DND-41 (cell line): ENCODE data around the gene NFKB1.
A peak's percentile ranks its signal among the peaks of the same experiment; 100 is the strongest.

Source experiments
- ATAC-seq: fragments of 200-7000 bp; cut with Tn5 transposase; 3 replicates; pipeline ENCODE4 v1.9.1; 2021; ENCODE audit warnings: low read depth; ENCODE audit not compliant: insufficient read depth
- DNase-seq: peaks from one replicate; pipeline ENCODE4 v3.0.0-alpha.2; 2020
- H2AFZ ChIP-seq: 2 replicates; pipeline ENCODE4 v1.6.0; 2012; ENCODE audit warnings: low read depth, low read length
- H3K27ac ChIP-seq: 2 replicates; pipeline ENCODE4 v1.5.1; 2012; ENCODE audit warnings: low read length, inconsistent platforms
- H3K27me3 ChIP-seq: fragments of 200-600 bp; sonication (generic); 2 replicates; pipeline ENCODE4 v1.6.0; 2012; ENCODE audit warnings: low read length, mild to moderate bottlenecking, inconsistent platforms; ENCODE audit not compliant: insufficient read depth, poor library complexity
- H3K36me3 ChIP-seq: 2 replicates; pipeline ENCODE4 v1.5.1; 2012; ENCODE audit warnings: low read length, inconsistent platforms; ENCODE audit not compliant: insufficient read depth
- H3K4me1 ChIP-seq: 2 replicates; pipeline ENCODE4 v1.5.1; 2012; ENCODE audit warnings: mild to moderate bottlenecking, low read length; ENCODE audit not compliant: insufficient read depth
- H3K4me2 ChIP-seq: 2 replicates; pipeline ENCODE4 v1.6.0; 2012; ENCODE audit warnings: mild to moderate bottlenecking, moderate library complexity, low read length, inconsistent platforms; ENCODE audit not compliant: insufficient read depth
- H3K4me3 ChIP-seq, 2 experiments: fragments of 200-600 bp in 1 of 2; shearing (Covaris generic) in 1 of 2; 2 replicates each; pipeline ENCODE4 v1.5.1; 2012 to 2016; ENCODE audit warnings: inconsistent platforms in 2 of 2, low read length in 2 of 2, mild to moderate bottlenecking in 2 of 2, low read depth in 1 of 2, moderate library complexity in 1 of 2
- H3K79me2 ChIP-seq: 2 replicates; pipeline ENCODE4 v1.6.0; 2012; ENCODE audit warnings: low read length, inconsistent platforms; ENCODE audit not compliant: insufficient read depth
- H3K9ac ChIP-seq: 2 replicates; pipeline ENCODE4 v1.6.0; 2012; ENCODE audit warnings: low read depth, mild to moderate bottlenecking, inconsistent platforms, low read length, moderate library complexity
- H3K9me3 ChIP-seq: 2 replicates; pipeline ENCODE4 v1.5.1; 2012; ENCODE audit warnings: low read length, moderate library complexity, mild to moderate bottlenecking, inconsistent platforms; ENCODE audit not compliant: insufficient read depth, severe bottlenecking
- H4K20me1 ChIP-seq: 2 replicates; pipeline ENCODE4 v1.6.0; 2012; ENCODE audit warnings: low read length; ENCODE audit not compliant: insufficient read depth
- CTCF ChIP-seq: IDR thresholded peaks from 2 replicates; pipeline ENCODE4 v1.5.1; 2012; ENCODE audit warnings: borderline replicate concordance, low read length, moderate library complexity, mild to moderate bottlenecking; ENCODE audit not compliant: poor library complexity, severe bottlenecking; ENCODE audit errors: extremely low read depth
- EZH2 ChIP-seq: IDR thresholded peaks from 3 replicates; pipeline ENCODE4 v1.6.1; 2012; ENCODE audit warnings: borderline replicate concordance, low read depth, mild to moderate bottlenecking, moderate library complexity, low read length, inconsistent platforms; ENCODE audit not compliant: severe bottlenecking

NFKB1 gene

GRCh38 chr4:102610476-102610875, 109.3 kb downstream of the NFKB1 start:
- no peaks in the 10 kb centered on the region for H3K79me2 ChIP-seq
- DNase-seq (no peak), ATAC-seq (no peak)
- H3K4me2 ChIP-seq = no peak overlapping the region
- H3K36me3 ChIP-seq = peaks cover 81% of the 10 kb centered on the region
- TF ChIP-seq EZH2 = no peak
- TF ChIP-seq CTCF = no peak
- H3K9me3 ChIP-seq = no peaks in the 10 kb centered on the region
- H3K27ac ChIP-seq = no peak overlapping the region
- no peaks in the 10 kb centered on the region for H3K27me3 ChIP-seq
- H4K20me1 ChIP-seq = no peaks in the 10 kb centered on the region
- no peak overlapping the region for H3K9ac ChIP-seq
- no peaks in the 10 kb centered on the region for H3K4me1 ChIP-seq
- no peak overlapping the region for H2AFZ ChIP-seq
- no peak overlapping the region for H3K4me3 ChIP-seq

GRCh38 chr4:102612210-102612609, 111.1 kb downstream of the NFKB1 start:
- Histone ChIP-seq H3K9ac (no peak overlapping the region), H3K9me3 (no peaks in the 10 kb centered on the region), H3K4me2 (no peak overlapping the region), H3K4me3 (no peak overlapping the region), H3K27me3 (no peaks in the 10 kb centered on the region), H3K27ac (no peak overlapping the region), H3K36me3 (peaks cover 76% of the 10 kb centered on the region), H4K20me1 (no peaks in the 10 kb centered on the region), H3K4me1 (no peaks in the 10 kb centered on the region), H2AFZ (no peak overlapping the region), H3K79me2 (no peaks in the 10 kb centered on the region)
- ATAC-seq (no peak), DNase-seq (no peak)
- TF ChIP-seq EZH2 (no peak), CTCF (no peak)

GRCh38 chr4:102612824-102613366, 111.7 kb downstream of the NFKB1 start:
- Histone ChIP-seq H3K27me3 (no peaks in the 10 kb centered on the region), H3K4me3 (no peak overlapping the region), H3K36me3 (peaks cover 70% of the 10 kb centered on the region), H3K4me1 (no peaks in the 10 kb centered on the region), H3K27ac (no peak overlapping the region), H3K4me2 (no peak overlapping the region), H3K79me2 (no peaks in the 10 kb centered on the region), H3K9ac (no peak overlapping the region), H2AFZ (no peak overlapping the region), H4K20me1 (no peaks in the 10 kb centered on the region), H3K9me3 (no peaks in the 10 kb centered on the region)
- TF ChIP-seq CTCF (no peak), EZH2 (no peak)
- no peak for DNase-seq
- peak; percentile 50; the same call in 2 of the 3 replicates for ATAC-seq

GRCh38 chr4:102614801-102615200, 113.6 kb downstream of the NFKB1 start:
- ATAC-seq = no peak
- Histone ChIP-seq H3K4me3 (no peak overlapping the region), H3K36me3 (peaks cover 59% of the 10 kb centered on the region)

More at GRCh38 chr4:102614801-102615200, 113.6 kb downstream of the NFKB1 start:
- Histone ChIP-seq H3K4me2 (no peak overlapping the region), H4K20me1 (no peaks in the 10 kb centered on the region), H3K27me3 (no peaks in the 10 kb centered on the region), H2AFZ (no peak overlapping the region), H3K79me2 (no peaks in the 10 kb centered on the region), H3K9me3 (no peaks in the 10 kb centered on the region), H3K27ac (no peak overlapping the region), H3K9ac (no peak overlapping the region), H3K4me1 (no peaks in the 10 kb centered on the region)
- DNase-seq = no peak
- TF ChIP-seq CTCF (no peak), EZH2 (no peak)
